GM12892 (cell line): ENCODE data around the gene ARMC9.
"Not testable (repeated sequence)": the region's sequence is repeated elsewhere in the genome, so short reads cannot be mapped to it uniquely, and the experiment has no call there.

Experiments
- POLR2A ChIP-seq: IDR thresholded peaks from 2 replicates; pipeline ENCODE4 v1.6.1; 2011; ENCODE audit warnings: low read depth, low read length, control low read depth
- POLR2AphosphoS5 ChIP-seq: IDR thresholded peaks from 2 replicates; pipeline ENCODE4 v1.6.1; 2011; ENCODE audit warnings: low read depth, low read length, control low read depth

DNA sequence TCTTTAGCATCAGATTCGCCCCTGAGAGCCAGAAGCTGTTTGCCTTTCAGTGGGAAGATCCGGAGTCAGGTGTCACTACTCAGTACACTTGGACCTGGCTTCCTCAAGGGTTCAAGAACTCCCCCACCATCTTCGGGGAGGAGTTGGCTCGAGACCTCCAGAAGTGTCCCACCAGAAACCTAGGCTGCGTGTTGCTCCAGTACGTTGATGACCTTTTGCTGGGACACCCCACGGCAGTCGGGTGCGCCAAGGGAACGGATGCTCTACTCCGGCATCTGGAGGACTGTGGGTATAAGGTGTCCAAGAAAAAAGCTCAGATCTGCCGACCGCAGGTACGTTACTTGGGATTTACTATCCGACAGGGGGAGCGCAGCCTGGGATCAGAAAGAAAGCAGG lies 205.8 kb downstream of the ARMC9 start:
- TF ChIP-seq POLR2AphosphoS5, POLR2A: not testable (repeated sequence)
